ENCODE measurements around the gene PHF21B. TPM values are rescaled to one million over a fixed set of nuclear protein-coding genes. Genes with fewer than 3 reads are reported as not detected.

Gene PHF21B
- total RNA-seq, 4 donors from 2014 or later, result 0.17 to 0.62 TPM; not detected in 2

- peak in 1 of 2 donors; percentile 56 for DNase-seq (ENCODE audit: low spot score in 2 of 2)
- no peak for TF ChIP-seq POLR2A (IDR thresholded peaks at IDR 0.05)
- TF ChIP-seq, protein P1, sequence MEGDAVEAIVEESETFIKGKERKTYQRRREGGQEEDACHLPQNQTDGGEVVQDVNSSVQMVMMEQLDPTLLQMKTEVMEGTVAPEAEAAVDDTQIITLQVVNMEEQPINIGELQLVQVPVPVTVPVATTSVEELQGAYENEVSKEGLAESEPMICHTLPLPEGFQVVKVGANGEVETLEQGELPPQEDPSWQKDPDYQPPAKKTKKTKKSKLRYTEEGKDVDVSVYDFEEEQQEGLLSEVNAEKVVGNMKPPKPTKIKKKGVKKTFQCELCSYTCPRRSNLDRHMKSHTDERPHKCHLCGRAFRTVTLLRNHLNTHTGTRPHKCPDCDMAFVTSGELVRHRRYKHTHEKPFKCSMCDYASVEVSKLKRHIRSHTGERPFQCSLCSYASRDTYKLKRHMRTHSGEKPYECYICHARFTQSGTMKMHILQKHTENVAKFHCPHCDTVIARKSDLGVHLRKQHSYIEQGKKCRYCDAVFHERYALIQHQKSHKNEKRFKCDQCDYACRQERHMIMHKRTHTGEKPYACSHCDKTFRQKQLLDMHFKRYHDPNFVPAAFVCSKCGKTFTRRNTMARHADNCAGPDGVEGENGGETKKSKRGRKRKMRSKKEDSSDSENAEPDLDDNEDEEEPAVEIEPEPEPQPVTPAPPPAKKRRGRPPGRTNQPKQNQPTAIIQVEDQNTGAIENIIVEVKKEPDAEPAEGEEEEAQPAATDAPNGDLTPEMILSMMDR (IDR thresholded peaks at IDR 0.05), result no peak
- intact Hi-C loops (cut with DNase I; ENCODE audit: low total_unique reads), result no loop called here
- no peak overlapping the region for H3K4me3 ChIP-seq (ENCODE audit: low read depth, poor library complexity, severe bottlenecking)
- WGBS, 2 donors, result 73 to 82% methylated on average over 16 of the region's 16 CpGs
Measured at GRCh38 chr22:44887941-44888366, 121.9 kb downstream of the PHF21B start.

DNA sequence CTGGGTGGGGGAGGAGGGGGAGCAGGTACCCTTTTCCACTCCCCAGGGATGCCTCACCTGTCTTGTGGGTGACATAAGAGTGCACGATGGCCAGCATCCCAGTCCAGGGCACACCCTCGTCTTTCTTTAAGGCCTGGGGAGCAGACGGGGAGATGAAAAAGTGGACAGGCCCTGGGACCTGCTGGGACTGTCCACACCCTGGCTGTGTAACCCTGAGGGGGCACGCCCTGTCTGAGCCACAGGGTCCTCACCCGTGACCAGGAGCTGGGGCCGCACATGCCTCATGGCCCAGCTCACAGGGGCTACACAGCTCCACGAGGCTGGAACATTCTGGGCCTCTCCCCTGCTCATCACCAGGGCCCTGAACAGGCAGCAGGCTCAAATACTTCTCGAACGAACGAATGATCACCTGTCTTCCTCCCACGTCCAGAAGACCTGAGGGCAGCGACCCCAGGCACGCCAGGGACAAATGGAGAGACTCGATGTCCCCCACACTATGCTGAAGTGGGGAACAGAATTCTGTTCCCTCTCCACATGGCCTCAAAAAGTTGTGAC, 123.9 kb downstream of the PHF21B start:
- H3K4me3 ChIP-seq (ENCODE audit: low read depth, poor library complexity, severe bottlenecking), result no peak overlapping the region
- TF ChIP-seq, protein P1 (IDR thresholded peaks at IDR 0.05), result no peak
- no peak for TF ChIP-seq POLR2A (IDR thresholded peaks at IDR 0.05)
- DNase-seq (ENCODE audit: low spot score in 2 of 2), result peak in 1 of 2 donors; percentile 54
- WGBS, 2 donors, result 87 to 93% methylated on average over 14 of the region's 14 CpGs
- intact Hi-C loops (cut with DNase I; ENCODE audit: low total_unique reads), result no loop called here

DNA sequence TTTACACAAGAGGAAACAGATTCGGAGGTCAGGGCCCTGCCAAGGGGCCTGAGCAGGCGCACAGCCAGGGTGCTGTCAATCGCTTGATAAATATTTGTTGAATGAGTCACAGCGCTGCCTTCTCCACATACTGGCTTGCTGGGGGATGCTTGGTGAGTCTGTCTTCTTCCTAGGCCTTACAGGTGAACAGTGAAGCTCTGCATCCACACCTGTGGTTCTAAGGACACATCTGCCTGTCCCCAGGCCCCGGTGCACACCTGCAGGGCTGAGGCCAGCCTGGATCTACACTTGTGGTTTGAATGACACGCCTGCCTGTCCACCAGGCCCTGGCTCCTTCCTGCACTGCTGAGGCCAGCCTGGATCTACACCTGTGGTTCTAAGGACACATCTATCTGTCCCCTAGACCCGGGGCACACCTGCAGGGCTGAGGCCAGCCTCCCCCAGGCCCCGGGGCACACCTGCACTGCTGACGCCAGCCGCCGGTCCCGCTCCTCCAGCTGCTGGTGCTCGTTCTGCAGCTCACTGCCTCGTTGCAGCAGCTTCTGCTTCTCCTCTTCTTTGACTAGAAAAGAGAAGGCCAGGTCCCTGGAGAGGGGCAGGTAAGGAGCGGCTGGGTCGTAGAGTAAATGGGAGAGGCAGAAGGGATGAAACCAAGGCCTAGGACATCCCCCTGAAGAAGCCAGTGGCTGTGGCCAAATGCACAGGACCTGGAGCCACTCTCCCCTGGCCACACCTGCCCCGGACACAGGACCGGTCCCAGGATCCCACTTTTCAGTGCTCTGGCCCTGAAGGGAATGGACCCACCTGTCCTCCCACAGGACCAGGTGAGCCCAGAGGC, 124.6 kb downstream of the PHF21B start:
- peak in 1 of 2 donors; percentile 60 for DNase-seq (ENCODE audit: low spot score in 2 of 2)
- TF ChIP-seq, protein P1 (IDR thresholded peaks at IDR 0.05), result no peak
- no peak for TF ChIP-seq POLR2A (IDR thresholded peaks at IDR 0.05)
- intact Hi-C loops (cut with DNase I; ENCODE audit: low total_unique reads), result no loop called here
- 88 to 91% methylated on average over 18 of the region's 18 CpGs for WGBS, 2 donors
- no peak overlapping the region for H3K4me3 ChIP-seq (ENCODE audit: low read depth, poor library complexity, severe bottlenecking)

DNA sequence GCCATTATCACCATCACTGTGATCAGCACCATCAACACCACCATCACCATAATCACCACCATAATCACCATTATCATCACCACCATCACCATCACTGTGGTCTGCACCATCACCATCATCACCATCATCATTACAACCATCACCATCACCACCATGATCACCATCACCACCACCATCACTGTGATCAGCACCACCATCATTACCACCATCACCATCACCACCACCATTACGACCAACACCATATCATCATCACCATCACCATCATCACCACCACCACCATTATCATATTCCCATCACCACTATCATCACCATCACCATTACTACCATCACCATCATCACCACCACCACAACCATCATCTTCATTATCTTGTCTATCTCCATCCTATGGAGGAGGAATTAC, 125.2 kb downstream of the PHF21B start:
- 97 to 100% methylated on average over 1 of the region's 1 CpG for WGBS, 2 donors
- no peak overlapping the region for H3K4me3 ChIP-seq (ENCODE audit: low read depth, poor library complexity, severe bottlenecking)
- no peak for DNase-seq (ENCODE audit: low spot score in 2 of 2)
- intact Hi-C loops (cut with DNase I; ENCODE audit: low total_unique reads), result no loop called here
- no peak for TF ChIP-seq POLR2A (IDR thresholded peaks at IDR 0.05)
- TF ChIP-seq, protein P1 (IDR thresholded peaks at IDR 0.05), result no peak

- intact Hi-C loops (cut with DNase I; ENCODE audit: low total_unique reads), result no loop called here
- 80 to 82% methylated on average over 12 of the region's 12 CpGs for WGBS, 2 donors
- peak in 1 of 2 donors; percentile 72 for DNase-seq (ENCODE audit: low spot score in 2 of 2)
- TF ChIP-seq, protein P1 (IDR thresholded peaks at IDR 0.05), result no peak
- TF ChIP-seq POLR2A (IDR thresholded peaks at IDR 0.05), result no peak
- no peak overlapping the region for H3K4me3 ChIP-seq (ENCODE audit: low read depth, poor library complexity, severe bottlenecking)
Measured at GRCh38 chr22:44883011-44883421, 126.8 kb downstream of the PHF21B start.
